DMS53 (cell line): ENCODE measurements around the gene CTCF.
A peak's percentile ranks its signal among the peaks of the same experiment; 100 is the strongest.

Experiments used
- DNase-seq: peaks from one replicate; lab custom pipeline; 2025; lab: John Stamatoyannopoulos, UW

CTCF gene

DNA sequence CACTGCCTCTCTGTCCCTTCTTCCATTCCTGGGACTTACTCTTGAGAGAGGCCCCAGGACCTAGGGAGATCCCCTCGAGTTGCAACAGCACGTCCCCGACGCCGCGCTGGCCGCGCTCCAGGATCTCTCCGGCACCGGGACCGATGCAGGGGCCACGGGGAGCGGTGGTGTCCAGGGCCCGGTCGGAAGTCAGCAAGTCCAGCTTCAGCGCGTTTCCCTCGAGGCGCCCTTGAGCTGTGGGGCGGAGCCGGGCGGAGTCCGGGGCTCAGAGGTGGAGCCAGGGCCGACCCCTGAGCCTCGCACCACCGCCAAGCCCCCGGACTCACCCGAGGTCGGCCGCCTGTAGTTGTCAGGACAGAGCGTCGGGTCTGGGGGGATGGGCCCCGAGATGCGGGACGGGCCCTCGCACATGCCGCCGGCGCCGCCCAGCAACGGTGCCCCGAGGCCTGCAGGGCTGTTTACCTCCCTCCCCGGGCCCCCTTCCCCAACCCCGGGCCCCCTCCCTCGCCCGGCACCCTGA is 103.8 kb downstream of the CTCF start:
- peak; percentile 70 for DNase-seq

- DNase-seq, result peak; percentile 92
Measured at GRCh38 chr16:67666559-67667452, 104.5 kb downstream of the CTCF start, which contains the start of the genes C16orf86 and ENKD1. Gene C16orf86, plus strand, starts transcription at chr16:67666814. Its CDS starts 157 bp downstream, at chr16:67666971. Gene ENKD1, minus strand, starts transcription at chr16:67666750. Its CDS starts 308 bp downstream, at chr16:67666442.

DNA sequence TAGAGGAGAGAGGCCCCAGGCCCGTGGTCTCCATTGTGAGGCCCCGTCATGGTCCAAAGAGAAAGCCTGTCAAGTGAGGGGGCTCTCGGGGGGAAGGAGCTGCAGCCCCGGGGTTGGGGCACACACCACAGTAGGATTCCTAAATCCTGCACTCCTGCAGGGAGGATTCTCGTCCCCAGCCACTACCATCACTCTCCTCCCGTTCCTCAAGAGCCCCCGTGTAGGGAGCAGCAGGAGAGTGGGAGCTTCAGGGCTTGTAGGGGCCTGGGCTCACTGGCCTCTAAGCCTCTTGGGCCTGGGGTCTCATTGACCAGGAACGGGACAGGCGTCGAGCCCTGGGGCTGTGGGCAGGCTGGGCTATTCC is 105.1 kb downstream of the CTCF start:
- no peak for DNase-seq

- DNase-seq, result peak; percentile 96
Measured at GRCh38 chr16:67667817-67668494, 105.6 kb downstream of the CTCF start.

GRCh38 chr16:67668495-67669157 is 106.3 kb downstream of the CTCF start:
- DNase-seq, result no peak

DNA sequence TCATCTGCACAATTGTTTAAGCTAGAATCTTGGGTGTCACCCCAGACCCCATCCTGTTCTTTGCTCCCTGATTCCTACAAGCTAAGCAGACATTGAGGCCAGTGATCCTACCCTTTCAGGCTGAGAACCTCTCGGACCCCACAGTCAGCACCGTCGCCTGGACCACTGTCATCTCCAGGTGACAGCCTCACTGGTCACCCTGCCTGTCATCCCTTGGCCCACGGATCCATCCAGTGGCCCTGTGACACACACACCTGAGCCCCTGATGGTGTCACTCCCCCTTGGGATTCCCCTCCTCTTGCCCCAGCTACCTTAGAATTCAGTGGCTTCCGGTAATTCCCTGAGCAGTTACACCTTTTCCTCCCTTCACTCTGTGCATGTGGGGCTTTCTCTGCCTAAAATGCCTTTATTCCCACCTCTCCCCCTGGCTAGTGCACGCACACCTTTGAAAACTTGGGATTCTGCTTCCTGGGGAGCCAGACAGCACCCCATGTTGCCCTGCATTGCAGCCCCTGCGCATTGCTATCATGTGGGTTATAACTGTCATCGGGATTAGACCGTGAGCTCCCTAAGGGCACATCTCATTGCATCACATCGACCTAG is 107.3 kb downstream of the CTCF start:
- no peak for DNase-seq

GRCh38 chr16:67672306-67672705 is 110.0 kb downstream of the CTCF start:
- no peak for DNase-seq

GRCh38 chr16:67672739-67673662 is 110.7 kb downstream of the CTCF start:
- DNase-seq, result peak; percentile 72

- peak; percentile 61 for DNase-seq
Measured at GRCh38 chr16:67673712-67674580, 111.6 kb downstream of the CTCF start.

GRCh38 chr16:67674851-67675578 is 112.7 kb downstream of the CTCF start:
- DNase-seq, result peak; percentile 28

GRCh38 chr16:67675579-67675935 is 113.2 kb downstream of the CTCF start:
- DNase-seq, result no peak

GRCh38 chr16:67675999-67676398 is 113.7 kb downstream of the CTCF start:
- DNase-seq, result no peak

DNA sequence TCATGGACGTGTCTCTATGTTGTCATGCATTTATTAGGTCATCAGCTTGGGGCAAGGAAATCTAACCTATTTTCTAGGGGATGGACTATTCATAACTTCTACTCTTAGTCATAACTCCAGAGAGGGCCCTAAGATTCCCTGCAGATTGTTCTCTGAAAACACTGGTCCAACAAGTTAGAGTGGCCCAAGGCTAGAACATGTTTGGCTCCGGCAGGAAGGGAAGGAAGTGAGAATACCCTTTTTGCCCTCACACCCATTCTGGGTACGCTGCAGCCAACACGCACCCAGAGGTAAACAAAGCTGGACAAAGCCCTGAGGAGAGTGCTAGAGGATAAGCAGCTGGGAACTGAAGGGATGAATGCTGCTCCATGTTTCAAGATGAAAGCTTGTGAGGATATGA is 114.2 kb downstream of the CTCF start:
- DNase-seq, result no peak

DNA sequence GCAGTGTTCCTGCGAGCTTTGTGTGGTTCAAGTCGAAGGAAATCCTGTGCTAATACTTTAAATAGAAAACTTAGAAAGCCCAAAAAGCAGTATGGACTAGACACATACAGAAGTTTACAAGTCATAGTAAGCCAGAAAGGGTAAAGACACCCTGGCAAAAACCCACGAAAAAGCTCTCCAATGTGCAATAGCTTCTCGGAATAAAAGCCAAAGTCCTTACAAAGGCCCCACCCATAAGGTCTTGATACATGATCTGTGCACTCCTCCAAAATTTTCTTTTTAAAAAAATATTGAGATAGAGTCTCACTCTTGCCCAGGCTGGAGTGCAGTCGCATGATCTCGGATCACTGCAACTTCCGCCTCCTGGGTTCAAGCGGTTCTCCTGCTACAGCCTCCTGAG is 114.6 kb downstream of the CTCF start:
- no peak for DNase-seq

GRCh38 chr16:67677712-67678111 is 115.4 kb downstream of the CTCF start:
- no peak for DNase-seq

- DNase-seq, result no peak
Measured at GRCh38 chr16:67678354-67679023, 116.2 kb downstream of the CTCF start.

GRCh38 chr16:67679935-67680897 is 117.9 kb downstream of the CTCF start:
- DNase-seq, result no peak
